ENCODE measurements around the gene JMJD8.

DNA sequence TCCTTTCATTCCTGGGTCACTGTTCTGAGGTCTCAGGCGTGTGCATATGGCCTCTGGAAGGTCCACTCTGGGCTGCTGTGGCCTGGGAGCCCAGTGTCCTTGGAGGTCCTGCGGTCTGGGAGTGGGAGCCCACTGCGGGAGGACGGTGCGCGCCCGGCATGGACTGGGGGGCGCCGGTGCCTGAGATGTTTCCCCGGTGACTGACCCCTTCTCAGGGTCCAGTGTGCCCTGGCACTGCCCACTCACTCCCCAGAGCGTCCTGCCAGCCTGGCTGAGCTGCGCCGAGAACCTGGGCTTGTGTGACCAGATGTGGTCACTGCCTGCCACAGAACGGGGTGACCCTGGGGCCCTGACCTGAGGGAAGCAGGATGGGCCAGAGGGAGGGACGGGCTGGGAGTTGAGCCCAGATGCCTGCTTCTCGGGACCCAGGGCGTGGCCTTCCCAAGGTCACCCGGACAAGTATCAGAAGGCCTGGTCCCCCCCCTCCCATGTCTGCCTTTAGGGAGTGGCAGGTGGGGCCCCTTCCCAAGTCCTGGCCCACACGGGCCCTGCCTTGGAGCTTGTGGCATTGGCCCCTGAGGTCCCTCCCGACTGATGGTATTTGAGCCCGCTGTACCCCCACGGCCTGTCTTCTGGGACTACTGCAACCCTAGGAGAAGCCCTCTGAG lies 9.8 kb downstream of the JMJD8 start:
- TF ChIP-seq, protein P1, sequence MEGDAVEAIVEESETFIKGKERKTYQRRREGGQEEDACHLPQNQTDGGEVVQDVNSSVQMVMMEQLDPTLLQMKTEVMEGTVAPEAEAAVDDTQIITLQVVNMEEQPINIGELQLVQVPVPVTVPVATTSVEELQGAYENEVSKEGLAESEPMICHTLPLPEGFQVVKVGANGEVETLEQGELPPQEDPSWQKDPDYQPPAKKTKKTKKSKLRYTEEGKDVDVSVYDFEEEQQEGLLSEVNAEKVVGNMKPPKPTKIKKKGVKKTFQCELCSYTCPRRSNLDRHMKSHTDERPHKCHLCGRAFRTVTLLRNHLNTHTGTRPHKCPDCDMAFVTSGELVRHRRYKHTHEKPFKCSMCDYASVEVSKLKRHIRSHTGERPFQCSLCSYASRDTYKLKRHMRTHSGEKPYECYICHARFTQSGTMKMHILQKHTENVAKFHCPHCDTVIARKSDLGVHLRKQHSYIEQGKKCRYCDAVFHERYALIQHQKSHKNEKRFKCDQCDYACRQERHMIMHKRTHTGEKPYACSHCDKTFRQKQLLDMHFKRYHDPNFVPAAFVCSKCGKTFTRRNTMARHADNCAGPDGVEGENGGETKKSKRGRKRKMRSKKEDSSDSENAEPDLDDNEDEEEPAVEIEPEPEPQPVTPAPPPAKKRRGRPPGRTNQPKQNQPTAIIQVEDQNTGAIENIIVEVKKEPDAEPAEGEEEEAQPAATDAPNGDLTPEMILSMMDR (IDR thresholded peaks at IDR 0.05) = no peak
- TF ChIP-seq TCF7L2 (IDR thresholded peaks at IDR 0.05; ENCODE audit: low read depth, low read length) = no peak
- TF ChIP-seq SIN3A (IDR thresholded peaks at IDR 0.05; ENCODE audit: borderline replicate concordance, insufficient read depth, low read depth, low read length) = no peak
